ENCODE results near the gene ARHGAP33.
"Not testable (repeated sequence)": the region's sequence is repeated elsewhere in the genome, so short reads cannot be mapped to it uniquely, and the experiment has no call there.

Gene ARHGAP33

GRCh38 chr19:35793381-35794165 lies 18.2 kb downstream of the ARHGAP33 start:
- no peak for DNase-seq
- Histone ChIP-seq H3K4me3 (ENCODE audit: low read depth, low read length) (no peak overlapping the region), H3K9me3 (no peaks in the 10 kb centered on the region), H3K4me1 (no peaks in the 10 kb centered on the region), H3K27me3 (no peaks in the 10 kb centered on the region), H3K36me3 (no peaks in the 10 kb centered on the region)
- no peak for TF ChIP-seq CTCF (IDR thresholded peaks at IDR 0.05; ENCODE audit: low read depth, low read length)

DNA sequence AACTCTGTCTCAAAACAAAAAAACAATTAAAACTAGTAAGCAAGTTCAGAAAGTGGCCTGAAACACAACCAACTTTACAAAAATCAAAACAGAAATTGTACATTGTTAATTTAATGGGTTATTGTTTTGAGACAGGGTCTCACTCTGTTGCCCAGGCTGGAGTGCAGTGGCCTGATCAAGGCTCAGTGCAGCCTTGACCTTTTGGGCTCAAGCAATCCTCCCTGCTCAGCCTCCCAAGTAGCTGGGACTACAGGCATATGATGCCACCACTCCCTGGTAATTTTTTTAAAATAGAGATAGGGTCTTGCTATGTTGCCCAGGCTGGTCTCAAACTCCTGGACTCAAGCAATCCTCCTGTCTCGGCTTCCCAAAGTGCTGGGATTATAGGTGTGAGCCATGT lies 20.2 kb downstream of the ARHGAP33 start:
- H3K4me3 ChIP-seq (ENCODE audit: low read depth, low read length); H3K9me3 ChIP-seq; H3K36me3 ChIP-seq; DNase-seq; H3K4me1 ChIP-seq; H3K27me3 ChIP-seq: not testable (repeated sequence)

- no peak for DNase-seq
- TF ChIP-seq CTCF (IDR thresholded peaks at IDR 0.05; ENCODE audit: low read depth, low read length) = no peak
- H3K4me3 ChIP-seq (ENCODE audit: low read depth, low read length) = no peak overlapping the region
- no peaks in the 10 kb centered on the region for H3K4me1 ChIP-seq
- H3K36me3 ChIP-seq = no peaks in the 10 kb centered on the region
- H3K9me3 ChIP-seq = no peaks in the 10 kb centered on the region
- no peaks in the 10 kb centered on the region for H3K27me3 ChIP-seq
Observed at GRCh38 chr19:35796645-35797542, 21.5 kb downstream of the ARHGAP33 start.

DNA sequence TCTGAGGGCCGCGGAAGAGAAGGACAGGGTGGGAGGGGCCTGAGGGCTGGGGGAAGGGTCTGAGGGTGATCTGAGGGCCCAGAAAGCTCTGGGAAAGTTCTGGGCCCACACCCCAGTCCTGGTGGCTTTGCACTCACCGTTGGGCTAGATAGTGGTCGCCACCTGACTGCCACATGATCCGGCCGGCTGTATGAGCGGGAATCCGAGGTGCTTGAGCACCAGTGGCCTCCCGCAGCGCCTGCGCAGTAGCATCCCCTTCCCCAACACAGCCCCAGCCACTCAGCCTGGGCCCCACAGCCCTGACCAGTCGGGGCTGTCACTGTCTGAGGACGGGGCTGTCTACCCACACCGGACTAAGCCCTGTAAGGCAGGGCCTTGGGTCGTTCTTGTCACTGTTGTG lies 22.3 kb downstream of the ARHGAP33 start:
- DNase-seq = no peak
- Histone ChIP-seq H3K4me1 (no peaks in the 10 kb centered on the region), H3K4me3 (ENCODE audit: low read depth, low read length) (no peak overlapping the region), H3K9me3 (no peaks in the 10 kb centered on the region), H3K36me3 (no peaks in the 10 kb centered on the region), H3K27me3 (no peaks in the 10 kb centered on the region)
- TF ChIP-seq CTCF (IDR thresholded peaks at IDR 0.05; ENCODE audit: low read depth, low read length) = no peak

DNA sequence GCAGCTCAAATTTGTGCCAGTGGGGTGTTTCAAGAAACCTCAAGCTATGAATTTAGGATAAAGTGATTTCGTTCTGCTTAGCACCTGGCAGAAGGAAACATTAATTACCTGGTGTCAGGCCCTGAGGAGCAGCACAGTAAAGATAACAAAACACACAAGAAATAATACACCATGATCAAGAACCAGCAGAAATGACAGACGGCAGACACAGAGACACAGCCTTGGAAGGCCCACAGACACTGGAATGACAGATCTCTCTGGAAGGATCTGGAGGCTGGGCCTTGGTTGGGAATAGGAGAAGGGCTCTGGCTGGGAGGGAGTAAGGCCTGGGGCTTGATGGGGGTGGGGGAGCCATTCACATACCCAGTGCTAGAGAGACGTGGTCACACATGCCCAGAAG lies 26.5 kb downstream of the ARHGAP33 start:
- H3K4me1 ChIP-seq = no peaks in the 10 kb centered on the region
- no peaks in the 10 kb centered on the region for H3K36me3 ChIP-seq
- no peak for TF ChIP-seq CTCF (IDR thresholded peaks at IDR 0.05; ENCODE audit: low read depth, low read length)

GRCh38 chr19:35805526-35806102 lies 30.2 kb downstream of the ARHGAP33 start:
- no peak for TF ChIP-seq CTCF (IDR thresholded peaks at IDR 0.05; ENCODE audit: low read depth, low read length)
- Histone ChIP-seq H3K36me3 (no peaks in the 10 kb centered on the region), H3K27me3 (no peaks in the 10 kb centered on the region; the same call in 1 of the 2 replicates)

More for the DNA sequence above, 26.5 kb downstream of the ARHGAP33 start:
- Histone ChIP-seq H3K27me3 (no peaks in the 10 kb centered on the region), H3K4me3 (ENCODE audit: low read depth, low read length) (no peak overlapping the region), H3K9me3 (no peaks in the 10 kb centered on the region)
- DNase-seq = no peak

More at GRCh38 chr19:35805526-35806102, 30.2 kb downstream of the ARHGAP33 start:
- H3K9me3 ChIP-seq = no peaks in the 10 kb centered on the region
- H3K4me3 ChIP-seq (ENCODE audit: low read depth, low read length) = no peak overlapping the region
- H3K4me1 ChIP-seq = no peaks in the 10 kb centered on the region
- no peak for DNase-seq

Measured in BE2C (cell line).